ENCODE data around the gene ELOVL6. TPM values are rescaled to one million over a fixed set of nuclear protein-coding genes. Genes with fewer than 3 reads are reported as not detected.
"Not testable (repeated sequence)": the region's sequence is repeated elsewhere in the genome, so short reads cannot be mapped to it uniquely, and the experiment has no call there.

The ELOVL6 gene
- 1 to 10 TPM; 6.1 to 6.8 TPM for total RNA-seq
- long read RNA-seq, donor 1, partial matches to known transcripts = 0 of 3 reads
- long read RNA-seq, donor 1, other reads (novel, unspliced or antisense) = 1 of 3 reads
- long read RNA-seq, donor 2, partial matches to known transcripts = 0 of 2 reads
- long read RNA-seq, donor 2, other reads (novel, unspliced or antisense) = 1 of 2 reads

- intact Hi-C loops (cut with DNase I) = no loop called here
- DNase-seq (ENCODE audit: low spot score) = peak; percentile 88
These were observed at the start of gene ELOVL6 for GRCh38 chr4:110198435-110199416. Gene ELOVL6, minus strand, starts transcription at chr4:110198615. Its CDS starts 280 bp downstream, at chr4:110198335.

GRCh38 chr4:110248100-110248499 is 49.7 kb upstream of the ELOVL6 start:
- intact Hi-C loops (cut with DNase I) = no loop called here
- DNase-seq (ENCODE audit: low spot score) = no peak

- intact Hi-C loops (cut with DNase I) = no loop called here
- no peak for DNase-seq (ENCODE audit: low spot score)
These were observed 49.2 kb upstream of the ELOVL6 start for GRCh38 chr4:110247591-110247990.

GRCh38 chr4:110245577-110245976 is 47.2 kb upstream of the ELOVL6 start:
- intact Hi-C loops (cut with DNase I) = no loop called here

GRCh38 chr4:110236324-110236723 is 37.9 kb upstream of the ELOVL6 start:
- intact Hi-C loops (cut with DNase I) = no loop called here
- DNase-seq (ENCODE audit: low spot score) = no peak

More at GRCh38 chr4:110245577-110245976, 47.2 kb upstream of the ELOVL6 start:
- no peak for DNase-seq (ENCODE audit: low spot score)

- DNase-seq (ENCODE audit: low spot score); intact Hi-C loops (cut with DNase I): not testable (repeated sequence)
These were observed 35.2 kb upstream of the ELOVL6 start for GRCh38 chr4:110233581-110233980.

- intact Hi-C loops (cut with DNase I) = no loop called here
- DNase-seq (ENCODE audit: low spot score) = no peak
These were observed 33.5 kb upstream of the ELOVL6 start for GRCh38 chr4:110231869-110232268.

- no peak for DNase-seq (ENCODE audit: low spot score)
- intact Hi-C loops (cut with DNase I) = no loop called here
These were observed 30.9 kb upstream of the ELOVL6 start for GRCh38 chr4:110229266-110229665.

GRCh38 chr4:110224812-110225211 is 26.4 kb upstream of the ELOVL6 start:
- intact Hi-C loops (cut with DNase I) = no loop called here
- no peak for DNase-seq (ENCODE audit: low spot score)

- intact Hi-C loops (cut with DNase I) = no loop called here
- no peak for DNase-seq (ENCODE audit: low spot score)
These were observed 25.7 kb upstream of the ELOVL6 start for GRCh38 chr4:110224142-110224541.

- intact Hi-C loops (cut with DNase I); DNase-seq (ENCODE audit: low spot score): not testable (repeated sequence)
These were observed 20.5 kb upstream of the ELOVL6 start for GRCh38 chr4:110218935-110219334.

- intact Hi-C loops (cut with DNase I); DNase-seq (ENCODE audit: low spot score): not testable (repeated sequence)
These were observed 18.8 kb upstream of the ELOVL6 start for GRCh38 chr4:110217181-110217580.

GRCh38 chr4:110216129-110216528 is 17.7 kb upstream of the ELOVL6 start:
- no peak for DNase-seq (ENCODE audit: low spot score)
- intact Hi-C loops (cut with DNase I) = no loop called here

GRCh38 chr4:110211770-110212061 is 13.3 kb upstream of the ELOVL6 start:
- intact Hi-C loops (cut with DNase I) = loop anchor here in 1 of 2 donors (5.0 kb wide), 1 partner anchor 164 kb away; no protein-coding TSS in a partner anchor

GRCh38 chr4:110211007-110211769 is 12.8 kb upstream of the ELOVL6 start:
- DNase-seq (ENCODE audit: low spot score) = no peak
- intact Hi-C loops (cut with DNase I) = loop anchor here in 1 of 2 donors (5.0 kb wide), 1 partner anchor 164 kb away; no protein-coding TSS in a partner anchor

More at GRCh38 chr4:110211770-110212061, 13.3 kb upstream of the ELOVL6 start:
- DNase-seq (ENCODE audit: low spot score) = no peak

GRCh38 chr4:110208419-110208818 is 10.0 kb upstream of the ELOVL6 start:
- no peak for DNase-seq (ENCODE audit: low spot score)
- intact Hi-C loops (cut with DNase I) = loop anchor here in 1 of 2 donors (10.0 kb wide), 1 partner anchor 154 kb away; no protein-coding TSS in a partner anchor

GRCh38 chr4:110207233-110207632 is 8.8 kb upstream of the ELOVL6 start:
- intact Hi-C loops (cut with DNase I) = loop anchor here in 1 of 2 donors (10.0 kb wide), 1 partner anchor 152 kb away; no protein-coding TSS in a partner anchor
- no peak for DNase-seq (ENCODE audit: low spot score)

- no peak for DNase-seq (ENCODE audit: low spot score)
- intact Hi-C loops (cut with DNase I) = loop anchor here in 1 of 2 donors (10.0 kb wide), 1 partner anchor 147 kb away; no protein-coding TSS in a partner anchor
These were observed 3.6 kb upstream of the ELOVL6 start for GRCh38 chr4:110202024-110202423.

- no peak for DNase-seq (ENCODE audit: low spot score)
- intact Hi-C loops (cut with DNase I) = loop anchor here in 1 of 2 donors (10.0 kb wide), 1 partner anchor 147 kb away; no protein-coding TSS in a partner anchor
These were observed 3.1 kb upstream of the ELOVL6 start for GRCh38 chr4:110201502-110201901.
